Loucy (cell line): ENCODE results near the gene MACROD2.

Experiments
- H2AFZ ChIP-seq: fragments of 200-600 bp; sonication (generic); 2 replicates; pipeline ENCODE4 v1.6.0; 2016; ENCODE audit warnings: antibody characterized with exemption, mild to moderate bottlenecking, low read length, moderate library complexity
- H3F3A ChIP-seq: fragments of 200-600 bp; 2 replicates; pipeline ENCODE4 v1.6.0; 2016; ENCODE audit warnings: antibody characterized with exemption, low read depth, mild to moderate bottlenecking
- H3K27me3 ChIP-seq: fragments of 200-600 bp; sonication (generic); 2 replicates; pipeline ENCODE4 v1.6.1; 2014; ENCODE audit warnings: low read length, mild to moderate bottlenecking; ENCODE audit not compliant: insufficient read depth, poor library complexity, severe bottlenecking
- H3K36me3 ChIP-seq: fragments of 200-600 bp; sonication (generic); 2 replicates; pipeline ENCODE4 v1.6.1; 2016; ENCODE audit warnings: low read length; ENCODE audit not compliant: insufficient read depth
- H3K4me1 ChIP-seq: fragments of 200-600 bp; sonication (generic); 2 replicates; pipeline ENCODE4 v1.5.1; 2014; ENCODE audit warnings: low read length, mild to moderate bottlenecking; ENCODE audit not compliant: insufficient read depth, poor library complexity, severe bottlenecking
- H3K4me2 ChIP-seq: fragments of 200-600 bp; sonication (generic); 2 replicates; pipeline ENCODE4 v1.6.0; 2014; ENCODE audit warnings: antibody characterized with exemption, low read length, low read depth, mild to moderate bottlenecking; ENCODE audit not compliant: poor library complexity, severe bottlenecking
- H3K4me3 ChIP-seq: fragments of 200-600 bp; sonication (generic); 2 replicates; pipeline ENCODE4 v1.5.1; 2014; ENCODE audit warnings: low read length, mild to moderate bottlenecking, mixed read lengths; ENCODE audit not compliant: poor library complexity, severe bottlenecking
- H3K79me2 ChIP-seq: fragments of 200-600 bp; sonication (generic); 2 replicates; pipeline ENCODE4 v1.6.1; 2014; ENCODE audit warnings: low read length; ENCODE audit not compliant: insufficient read depth
- H3K9ac ChIP-seq: fragments of 200-600 bp; sonication (generic); 2 replicates; pipeline ENCODE4 v1.6.0; 2014; ENCODE audit warnings: mild to moderate bottlenecking, low read depth, low read length, moderate library complexity; ENCODE audit not compliant: poor library complexity, severe bottlenecking
- H3K9me2 ChIP-seq: fragments of 200-600 bp; sonication (generic); replicated peaks from 2 replicates; pipeline ENCODE4 v1.6.1; 2016; ENCODE audit warnings: low read depth, low read length, mixed read lengths
- H3K9me3 ChIP-seq: fragments of 200-600 bp; sonication (generic); 2 replicates; pipeline ENCODE4 v1.6.1; 2014; ENCODE audit warnings: mild to moderate bottlenecking, antibody characterized with exemption, low read length, low read depth; ENCODE audit not compliant: insufficient read depth
- H4K20me1 ChIP-seq: fragments of 200-600 bp; sonication (generic); 2 replicates; pipeline ENCODE4 v1.6.0; 2014; ENCODE audit warnings: antibody characterized with exemption, low read length, mild to moderate bottlenecking; ENCODE audit not compliant: insufficient read depth, poor library complexity, severe bottlenecking
- EZH2phosphoT487 ChIP-seq: fragments of 200-600 bp; IDR thresholded peaks from 2 replicates; pipeline ENCODE4 v1.6.1; 2018; ENCODE audit warnings: antibody characterized with exemption, mild to moderate bottlenecking, moderate library complexity, borderline replicate concordance
- TF ChIP-seq, protein P1 (sequence below): fragments of 200-600 bp; sonication (generic); conservative IDR thresholded peaks from 2 replicates; pipeline ENCODE4 v1.5.1; 2014; ENCODE audit warnings: mild to moderate bottlenecking, antibody characterized with exemption, low read length

The MACROD2 gene

DNA sequence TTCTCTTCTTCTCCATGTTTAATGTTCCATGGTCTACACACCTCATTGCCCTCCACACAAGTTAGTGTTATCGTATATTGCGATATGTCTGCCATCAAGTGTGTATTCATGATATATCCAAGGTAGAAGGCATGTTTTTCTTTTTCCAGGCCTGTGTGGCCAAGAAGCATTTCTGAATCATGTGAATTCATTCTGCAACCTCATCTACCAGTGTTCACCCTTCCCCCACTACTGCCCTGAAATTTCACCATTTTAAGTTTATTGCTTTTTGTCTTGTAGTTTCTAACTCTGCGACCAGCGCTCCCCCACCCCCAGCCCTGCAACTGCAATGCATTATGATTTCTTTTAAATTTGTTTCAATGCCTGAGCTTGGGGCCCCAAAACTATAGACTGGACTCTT is 960.1 kb downstream of the MACROD2 start:
- H3K9me2 ChIP-seq, result no peaks in the 10 kb centered on the region
- no peaks in the 10 kb centered on the region for H3K4me1 ChIP-seq
- no peak overlapping the region for H2AFZ ChIP-seq
- H3K9ac ChIP-seq, result no peak overlapping the region
- H3F3A ChIP-seq, result no peaks in the 10 kb centered on the region
- no peaks in the 10 kb centered on the region for H4K20me1 ChIP-seq
- TF ChIP-seq, protein P1, sequence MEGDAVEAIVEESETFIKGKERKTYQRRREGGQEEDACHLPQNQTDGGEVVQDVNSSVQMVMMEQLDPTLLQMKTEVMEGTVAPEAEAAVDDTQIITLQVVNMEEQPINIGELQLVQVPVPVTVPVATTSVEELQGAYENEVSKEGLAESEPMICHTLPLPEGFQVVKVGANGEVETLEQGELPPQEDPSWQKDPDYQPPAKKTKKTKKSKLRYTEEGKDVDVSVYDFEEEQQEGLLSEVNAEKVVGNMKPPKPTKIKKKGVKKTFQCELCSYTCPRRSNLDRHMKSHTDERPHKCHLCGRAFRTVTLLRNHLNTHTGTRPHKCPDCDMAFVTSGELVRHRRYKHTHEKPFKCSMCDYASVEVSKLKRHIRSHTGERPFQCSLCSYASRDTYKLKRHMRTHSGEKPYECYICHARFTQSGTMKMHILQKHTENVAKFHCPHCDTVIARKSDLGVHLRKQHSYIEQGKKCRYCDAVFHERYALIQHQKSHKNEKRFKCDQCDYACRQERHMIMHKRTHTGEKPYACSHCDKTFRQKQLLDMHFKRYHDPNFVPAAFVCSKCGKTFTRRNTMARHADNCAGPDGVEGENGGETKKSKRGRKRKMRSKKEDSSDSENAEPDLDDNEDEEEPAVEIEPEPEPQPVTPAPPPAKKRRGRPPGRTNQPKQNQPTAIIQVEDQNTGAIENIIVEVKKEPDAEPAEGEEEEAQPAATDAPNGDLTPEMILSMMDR, result no peak
- no peak for TF ChIP-seq EZH2phosphoT487
- H3K79me2 ChIP-seq, result no peaks in the 10 kb centered on the region
- no peak overlapping the region for H3K4me2 ChIP-seq
- H3K4me3 ChIP-seq, result no peak overlapping the region
- H3K27me3 ChIP-seq, result no peaks in the 10 kb centered on the region
- no peaks in the 10 kb centered on the region for H3K9me3 ChIP-seq
- no peaks in the 10 kb centered on the region for H3K36me3 ChIP-seq

- H3K79me2 ChIP-seq, result no peaks in the 10 kb centered on the region
- H3K9ac ChIP-seq, result no peak overlapping the region
- H4K20me1 ChIP-seq, result no peaks in the 10 kb centered on the region
- H3K27me3 ChIP-seq, result no peaks in the 10 kb centered on the region
- no peaks in the 10 kb centered on the region for H3K4me1 ChIP-seq
- no peaks in the 10 kb centered on the region for H3K9me2 ChIP-seq
- H3K4me3 ChIP-seq, result no peak overlapping the region
- no peaks in the 10 kb centered on the region for H3F3A ChIP-seq
- no peaks in the 10 kb centered on the region for H3K9me3 ChIP-seq
- H3K4me2 ChIP-seq, result no peak overlapping the region
- no peak overlapping the region for H2AFZ ChIP-seq
- TF ChIP-seq EZH2phosphoT487, result no peak
- TF ChIP-seq, protein P1, result no peak
- no peaks in the 10 kb centered on the region for H3K36me3 ChIP-seq
These were observed 960.7 kb downstream of the MACROD2 start for GRCh38 chr20:14956026-14956425.

DNA sequence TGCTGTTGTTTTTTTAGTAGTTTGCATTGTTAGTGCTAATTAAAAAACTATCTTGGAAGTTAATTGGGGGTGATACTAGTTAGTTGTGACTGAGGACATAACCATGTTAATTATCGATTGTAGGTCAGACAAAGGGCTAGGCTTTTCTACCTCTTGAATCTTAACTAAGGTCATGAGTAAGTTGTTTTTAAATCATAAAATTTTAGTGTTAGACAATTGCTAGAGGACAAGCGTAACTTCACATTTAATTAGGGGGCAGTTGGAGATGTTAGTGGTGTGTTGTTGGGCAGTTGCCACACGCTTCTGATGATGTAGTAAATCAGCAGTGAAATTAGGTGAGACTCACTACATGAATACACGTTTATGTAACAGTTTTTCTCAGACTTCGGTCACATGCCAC is 961.2 kb downstream of the MACROD2 start:
- Histone ChIP-seq H3K4me3 (no peak overlapping the region), H3K79me2 (no peaks in the 10 kb centered on the region), H2AFZ (no peak overlapping the region), H3K27me3 (no peaks in the 10 kb centered on the region), H3K9me2 (no peaks in the 10 kb centered on the region), H3K36me3 (no peaks in the 10 kb centered on the region), H3K4me1 (no peaks in the 10 kb centered on the region), H3F3A (no peaks in the 10 kb centered on the region), H3K9ac (no peak overlapping the region), H4K20me1 (no peaks in the 10 kb centered on the region), H3K4me2 (no peak overlapping the region), H3K9me3 (no peaks in the 10 kb centered on the region)
- TF ChIP-seq, protein P1, result no peak
- no peak for TF ChIP-seq EZH2phosphoT487
